Skeletal muscle satellite cell (primary cell): ENCODE results near the gene MFSD6L.

Experiments
- H3K27me3 ChIP-seq: 2 replicates; pipeline ENCODE4 v1.7.0; 2013; ENCODE audit warnings: low read length; ENCODE audit not compliant: control insufficient read depth, insufficient read depth
- H3K36me3 ChIP-seq: 2 replicates; pipeline ENCODE4 v1.7.0; 2013; ENCODE audit warnings: mild to moderate bottlenecking, control low read depth, low read length; ENCODE audit not compliant: insufficient read depth
- H3K4me1 ChIP-seq: 2 replicates; pipeline ENCODE4 v1.7.0; 2013; ENCODE audit warnings: low read length; ENCODE audit not compliant: control insufficient read depth, insufficient read depth
- H3K4me2 ChIP-seq: 2 replicates; pipeline ENCODE4 v1.7.0; 2013; ENCODE audit warnings: mild to moderate bottlenecking, low read length
- H3K4me3 ChIP-seq: 2 replicates; pipeline ENCODE4 v1.7.0; 2013; ENCODE audit warnings: low read length
- H3K9ac ChIP-seq: 2 replicates; pipeline ENCODE4 v1.7.0; 2013; ENCODE audit warnings: mild to moderate bottlenecking, low read depth, low read length, moderate library complexity
- H3K9me3 ChIP-seq: replicated peaks from 2 replicates; pipeline ENCODE4 v1.7.0; 2013; ENCODE audit warnings: mild to moderate bottlenecking, control low read depth, low read length

The MFSD6L gene

GRCh38 chr17:8835631-8836364 lies 36.6 kb upstream of the MFSD6L start:
- H3K4me2 ChIP-seq = no peak overlapping the region
- no peaks in the 10 kb centered on the region for H3K4me1 ChIP-seq
- no peak overlapping the region for H3K9ac ChIP-seq
- H3K27me3 ChIP-seq = no peaks in the 10 kb centered on the region
- H3K4me3 ChIP-seq = no peak overlapping the region
- H3K36me3 ChIP-seq = no peaks in the 10 kb centered on the region
- H3K9me3 ChIP-seq = no peaks in the 10 kb centered on the region

- Histone ChIP-seq H3K9ac (no peak overlapping the region), H3K4me1 (no peaks in the 10 kb centered on the region), H3K27me3 (no peaks in the 10 kb centered on the region), H3K4me3 (no peak overlapping the region), H3K9me3 (no peaks in the 10 kb centered on the region), H3K4me2 (no peak overlapping the region), H3K36me3 (no peaks in the 10 kb centered on the region)
Observed at GRCh38 chr17:8835106-8835505, 35.9 kb upstream of the MFSD6L start.

GRCh38 chr17:8832711-8833352 lies 33.7 kb upstream of the MFSD6L start:
- no peaks in the 10 kb centered on the region for H3K27me3 ChIP-seq
- no peaks in the 10 kb centered on the region for H3K9me3 ChIP-seq
- H3K4me1 ChIP-seq = no peaks in the 10 kb centered on the region
- no peaks in the 10 kb centered on the region for H3K36me3 ChIP-seq
- H3K4me3 ChIP-seq = no peak overlapping the region
- no peak overlapping the region for H3K9ac ChIP-seq
- H3K4me2 ChIP-seq = no peak overlapping the region

DNA sequence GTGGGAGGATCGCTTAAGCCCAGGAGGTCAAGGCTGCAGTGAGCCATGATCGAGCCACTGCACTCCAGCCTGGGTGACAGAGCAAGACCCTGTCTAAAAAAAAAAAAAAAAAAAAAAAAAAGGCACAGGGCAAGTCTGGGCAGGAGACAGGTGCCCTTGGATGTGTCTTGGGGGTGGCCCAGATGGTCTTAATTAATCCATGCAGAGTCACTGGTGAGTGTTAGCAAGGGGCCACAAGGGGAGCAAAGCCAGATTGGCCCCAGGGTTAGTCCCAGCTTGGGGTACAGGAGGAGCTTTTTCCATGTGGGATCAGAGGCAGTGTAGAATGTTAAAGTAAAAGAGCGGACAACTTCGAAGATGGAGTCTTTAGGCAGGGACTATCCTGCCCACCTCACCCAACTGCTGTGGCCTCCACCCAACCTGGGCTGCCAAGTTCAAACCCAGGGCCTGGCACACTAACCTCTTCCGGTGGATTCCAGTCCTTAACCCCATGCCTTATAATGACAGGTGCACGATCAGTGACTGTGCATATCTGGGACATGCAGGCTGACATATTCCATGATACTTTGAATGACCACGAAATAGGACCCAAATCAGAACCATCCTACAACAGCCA lies 32.2 kb upstream of the MFSD6L start:
- no peak overlapping the region for H3K9ac ChIP-seq
- H3K9me3 ChIP-seq = no peaks in the 10 kb centered on the region
- H3K4me3 ChIP-seq = no peak overlapping the region
- H3K4me1 ChIP-seq = no peaks in the 10 kb centered on the region
- no peaks in the 10 kb centered on the region for H3K36me3 ChIP-seq
- H3K27me3 ChIP-seq = no peaks in the 10 kb centered on the region
- H3K4me2 ChIP-seq = no peak overlapping the region

GRCh38 chr17:8830141-8830540 lies 31.0 kb upstream of the MFSD6L start:
- no peaks in the 10 kb centered on the region for H3K27me3 ChIP-seq
- no peak overlapping the region for H3K9ac ChIP-seq
- no peak overlapping the region for H3K4me3 ChIP-seq
- no peak overlapping the region for H3K4me2 ChIP-seq
- no peaks in the 10 kb centered on the region for H3K4me1 ChIP-seq
- H3K36me3 ChIP-seq = no peaks in the 10 kb centered on the region
- no peaks in the 10 kb centered on the region for H3K9me3 ChIP-seq

GRCh38 chr17:8829036-8829941 lies 30.1 kb upstream of the MFSD6L start:
- Histone ChIP-seq H3K9ac (no peak overlapping the region), H3K9me3 (no peaks in the 10 kb centered on the region), H3K36me3 (no peaks in the 10 kb centered on the region), H3K4me3 (no peak overlapping the region), H3K4me1 (no peaks in the 10 kb centered on the region), H3K27me3 (no peaks in the 10 kb centered on the region), H3K4me2 (no peak overlapping the region)

DNA sequence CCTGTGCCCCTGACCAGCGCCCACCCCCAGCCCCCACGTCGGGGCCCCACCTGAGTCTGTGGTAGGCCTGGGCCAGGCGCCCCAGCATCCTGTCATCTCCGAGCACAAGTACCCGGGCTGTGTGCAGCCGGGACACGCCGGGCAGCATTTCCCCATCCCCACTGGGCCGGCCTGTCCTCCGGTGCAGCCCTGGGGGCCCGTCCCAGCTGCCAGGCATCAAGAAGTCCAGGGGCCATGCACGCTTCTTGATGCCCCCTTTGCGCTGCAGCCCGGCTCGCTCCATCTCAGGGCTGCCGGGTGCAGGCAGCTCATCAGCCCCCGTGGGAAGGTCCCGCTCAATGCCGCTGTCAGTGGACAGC lies 29.3 kb upstream of the MFSD6L start:
- H3K4me1 ChIP-seq = no peaks in the 10 kb centered on the region
- H3K9ac ChIP-seq = no peak overlapping the region

GRCh38 chr17:8826808-8827435 lies 27.8 kb upstream of the MFSD6L start:
- H3K9ac ChIP-seq = no peak overlapping the region
- H3K27me3 ChIP-seq = no peaks in the 10 kb centered on the region
- no peaks in the 10 kb centered on the region for H3K36me3 ChIP-seq

More for the DNA sequence above, 29.3 kb upstream of the MFSD6L start:
- Histone ChIP-seq H3K4me3 (no peak overlapping the region), H3K9me3 (no peaks in the 10 kb centered on the region), H3K27me3 (no peaks in the 10 kb centered on the region), H3K4me2 (no peak overlapping the region), H3K36me3 (no peaks in the 10 kb centered on the region)

GRCh38 chr17:8825802-8826201 lies 26.6 kb upstream of the MFSD6L start:
- H3K9me3 ChIP-seq = no peaks in the 10 kb centered on the region
- no peak overlapping the region for H3K4me2 ChIP-seq
- H3K4me3 ChIP-seq = no peak overlapping the region
- H3K27me3 ChIP-seq = no peaks in the 10 kb centered on the region
- no peak overlapping the region for H3K9ac ChIP-seq
- H3K36me3 ChIP-seq = no peaks in the 10 kb centered on the region
- no peaks in the 10 kb centered on the region for H3K4me1 ChIP-seq

More at GRCh38 chr17:8826808-8827435, 27.8 kb upstream of the MFSD6L start:
- Histone ChIP-seq H3K4me3 (no peak overlapping the region), H3K4me2 (no peak overlapping the region), H3K9me3 (no peaks in the 10 kb centered on the region), H3K4me1 (no peaks in the 10 kb centered on the region)

- H3K9me3 ChIP-seq = no peaks in the 10 kb centered on the region
- no peak overlapping the region for H3K9ac ChIP-seq
- no peaks in the 10 kb centered on the region for H3K36me3 ChIP-seq
- no peaks in the 10 kb centered on the region for H3K4me1 ChIP-seq
- H3K27me3 ChIP-seq = no peaks in the 10 kb centered on the region
- H3K4me3 ChIP-seq = no peak overlapping the region
- no peak overlapping the region for H3K4me2 ChIP-seq
Observed at GRCh38 chr17:8823279-8823678, 24.1 kb upstream of the MFSD6L start.
